Esophagus muscularis mucosa (tissue), 4 donors: ENCODE data around the gene DLGAP5.

Experiments used
- EP300 ChIP-seq: sonication (generic); formaldehyde crosslinking; IDR thresholded peaks from one replicate; pipeline ENCODE4 v1.6.1; 2017; ENCODE audit warnings: antibody characterized with exemption
- POLR2AphosphoS5 ChIP-seq, 2 donors: sonication (generic); formaldehyde crosslinking; IDR thresholded peaks; one replicate each; pipeline ENCODE4 v1.6.1; 2017; ENCODE audit warnings: antibody characterized with exemption in 2 of 2
- TF ChIP-seq, protein P1 (sequence below), 3 experiments: fragments of 200-600 bp in 2 of 3; fragments of 450-650 bp in 1 of 3; sonication (generic) in 2 of 3; IDR thresholded peaks; one replicate each; pipeline ENCODE4 v1.5.1; 2017 to 2019; ENCODE audit warnings: antibody characterized with exemption in 3 of 3, mild to moderate bottlenecking in 2 of 3, moderate library complexity in 1 of 3

DNA sequence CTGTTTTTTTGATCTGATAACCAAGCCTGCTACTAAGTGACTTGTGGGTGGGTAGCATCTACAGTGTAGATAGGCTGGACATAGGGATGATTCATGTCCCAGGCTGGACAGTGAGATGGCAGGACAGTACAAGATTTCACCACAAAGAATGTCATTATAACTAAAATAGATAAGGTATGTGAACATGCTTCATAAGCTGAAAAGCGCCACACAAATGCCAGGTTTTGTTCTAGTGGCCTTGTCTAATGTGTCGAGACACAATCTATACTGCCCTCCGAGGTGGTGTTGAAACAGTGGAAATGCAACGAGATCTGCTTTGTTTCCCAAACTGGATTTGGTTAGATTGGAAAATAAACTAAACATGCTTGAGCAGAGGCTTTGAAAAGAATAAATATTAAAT is 58.0 kb downstream of the DLGAP5 start:
- TF ChIP-seq, protein P1, sequence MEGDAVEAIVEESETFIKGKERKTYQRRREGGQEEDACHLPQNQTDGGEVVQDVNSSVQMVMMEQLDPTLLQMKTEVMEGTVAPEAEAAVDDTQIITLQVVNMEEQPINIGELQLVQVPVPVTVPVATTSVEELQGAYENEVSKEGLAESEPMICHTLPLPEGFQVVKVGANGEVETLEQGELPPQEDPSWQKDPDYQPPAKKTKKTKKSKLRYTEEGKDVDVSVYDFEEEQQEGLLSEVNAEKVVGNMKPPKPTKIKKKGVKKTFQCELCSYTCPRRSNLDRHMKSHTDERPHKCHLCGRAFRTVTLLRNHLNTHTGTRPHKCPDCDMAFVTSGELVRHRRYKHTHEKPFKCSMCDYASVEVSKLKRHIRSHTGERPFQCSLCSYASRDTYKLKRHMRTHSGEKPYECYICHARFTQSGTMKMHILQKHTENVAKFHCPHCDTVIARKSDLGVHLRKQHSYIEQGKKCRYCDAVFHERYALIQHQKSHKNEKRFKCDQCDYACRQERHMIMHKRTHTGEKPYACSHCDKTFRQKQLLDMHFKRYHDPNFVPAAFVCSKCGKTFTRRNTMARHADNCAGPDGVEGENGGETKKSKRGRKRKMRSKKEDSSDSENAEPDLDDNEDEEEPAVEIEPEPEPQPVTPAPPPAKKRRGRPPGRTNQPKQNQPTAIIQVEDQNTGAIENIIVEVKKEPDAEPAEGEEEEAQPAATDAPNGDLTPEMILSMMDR (IDR thresholded peaks at IDR 0.05) = peak; percentile 49 to 61 (median 55)
- TF ChIP-seq POLR2AphosphoS5 (IDR thresholded peaks at IDR 0.05) (no peak), EP300 (no peak)
